KMS-11 (cell line): ENCODE measurements around the gene PEAR1.

Experiments
- H2AFZ ChIP-seq: fragments of 200-600 bp; sonication (generic); 2 replicates; pipeline ENCODE4 v1.6.1; 2016; ENCODE audit warnings: antibody characterized with exemption, mixed run types, low read depth
- H3K27ac ChIP-seq: fragments of 200-600 bp; sonication (generic); 2 replicates; pipeline ENCODE4 v1.6.1; 2016; ENCODE audit warnings: mild to moderate bottlenecking, mixed run types
- H3K27me3 ChIP-seq: fragments of 200-600 bp; sonication (generic); 2 replicates; pipeline ENCODE4 v1.6.1; 2017; ENCODE audit warnings: mild to moderate bottlenecking, low read depth, mixed run types, moderate library complexity; ENCODE audit not compliant: insufficient read depth
- H3K36me3 ChIP-seq: fragments of 200-600 bp; sonication (generic); 2 replicates; pipeline ENCODE4 v1.6.1; 2017; ENCODE audit warnings: mild to moderate bottlenecking, mixed run types; ENCODE audit not compliant: insufficient read depth
- H3K4me1 ChIP-seq: fragments of 200-600 bp; sonication (generic); 2 replicates; pipeline ENCODE4 v1.6.1; 2016; ENCODE audit warnings: mild to moderate bottlenecking, low read depth, mixed run types; ENCODE audit not compliant: poor library complexity, severe bottlenecking
- H3K4me2 ChIP-seq: fragments of 200-600 bp; sonication (generic); 2 replicates; pipeline ENCODE4 v1.7.0; 2016; ENCODE audit warnings: mild to moderate bottlenecking, mixed run types
- H3K4me3 ChIP-seq: fragments of 200-600 bp; sonication (generic); IDR thresholded peaks from 2 replicates; pipeline ENCODE4 v1.6.1; 2017; ENCODE audit warnings: low read depth, low read length, mixed read lengths; ENCODE audit not compliant: insufficient read depth
- H3K79me2 ChIP-seq: fragments of 200-600 bp; sonication (generic); 2 replicates; pipeline ENCODE4 v1.6.1; 2016; ENCODE audit warnings: low read depth, mixed run types; ENCODE audit not compliant: insufficient read depth
- H3K9ac ChIP-seq: fragments of 200-600 bp; sonication (generic); 2 replicates; pipeline ENCODE4 v1.6.1; 2016; ENCODE audit warnings: mild to moderate bottlenecking, mixed run types
- H4K20me1 ChIP-seq: fragments of 200-600 bp; sonication (generic); 2 replicates; pipeline ENCODE4 v1.6.1; 2016; ENCODE audit warnings: mild to moderate bottlenecking, mixed run types; ENCODE audit not compliant: insufficient read depth
- TF ChIP-seq, protein P1 (sequence below): fragments of 200-600 bp; sonication (generic); conservative IDR thresholded peaks from 2 replicates; pipeline ENCODE4 v1.6.1; 2017; ENCODE audit warnings: low read depth, mild to moderate bottlenecking, antibody characterized with exemption, low read length, moderate library complexity, mixed read lengths

PEAR1 gene

DNA sequence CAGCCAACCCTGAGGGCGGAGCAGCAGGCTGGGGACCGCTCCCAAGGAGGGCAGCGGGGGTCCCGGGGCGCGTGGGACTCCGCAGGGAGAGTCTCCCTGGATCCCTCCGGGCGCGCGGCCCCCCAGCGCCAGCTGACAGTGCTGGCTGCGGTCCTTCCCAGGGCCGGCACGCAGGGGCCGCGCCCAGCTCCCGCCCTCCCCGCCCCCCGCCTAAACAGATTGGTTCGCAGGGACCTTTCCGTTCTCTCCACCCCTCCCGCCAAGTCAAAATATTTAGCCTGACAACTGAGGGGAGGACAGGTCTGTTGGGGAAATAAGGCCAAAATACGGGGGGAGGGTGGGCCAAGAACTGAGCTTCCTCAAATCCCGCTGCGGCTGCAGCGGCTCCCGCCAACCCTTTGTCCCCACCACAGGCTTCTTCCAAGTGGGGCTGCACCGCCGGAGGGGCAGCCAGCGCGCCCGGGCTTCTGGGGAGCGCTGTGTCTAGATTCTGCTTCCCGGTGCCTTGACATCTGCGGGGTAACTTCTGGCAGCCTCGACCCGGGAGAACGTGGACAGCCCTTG is 34.5 kb upstream of the PEAR1 start, which contains the start of gene INSRR:
TSS of gene INSRR (minus strand) at position 159 of the 564 bp plus-strand sequence. CDS start 496 bp downstream, outside the sequence.
- Histone ChIP-seq H3K4me2 (peak within 1 kb of the TSS; percentile 95), H3K4me3 (peak within 1 kb of the TSS; percentile 100), H3K27ac (no peak within 1 kb of the TSS), H3K79me2 (no peaks in the 10 kb centered on the region), H2AFZ (peak within 1 kb of the TSS; percentile 96), H3K27me3 (peaks cover 88% of the 10 kb centered on the region), H3K36me3 (no peaks in the 10 kb centered on the region), H3K9ac (no peak within 1 kb of the TSS), H3K4me1 (peaks cover 33% of the 10 kb centered on the region), H4K20me1 (no peaks in the 10 kb centered on the region)
- TF ChIP-seq, protein P1, sequence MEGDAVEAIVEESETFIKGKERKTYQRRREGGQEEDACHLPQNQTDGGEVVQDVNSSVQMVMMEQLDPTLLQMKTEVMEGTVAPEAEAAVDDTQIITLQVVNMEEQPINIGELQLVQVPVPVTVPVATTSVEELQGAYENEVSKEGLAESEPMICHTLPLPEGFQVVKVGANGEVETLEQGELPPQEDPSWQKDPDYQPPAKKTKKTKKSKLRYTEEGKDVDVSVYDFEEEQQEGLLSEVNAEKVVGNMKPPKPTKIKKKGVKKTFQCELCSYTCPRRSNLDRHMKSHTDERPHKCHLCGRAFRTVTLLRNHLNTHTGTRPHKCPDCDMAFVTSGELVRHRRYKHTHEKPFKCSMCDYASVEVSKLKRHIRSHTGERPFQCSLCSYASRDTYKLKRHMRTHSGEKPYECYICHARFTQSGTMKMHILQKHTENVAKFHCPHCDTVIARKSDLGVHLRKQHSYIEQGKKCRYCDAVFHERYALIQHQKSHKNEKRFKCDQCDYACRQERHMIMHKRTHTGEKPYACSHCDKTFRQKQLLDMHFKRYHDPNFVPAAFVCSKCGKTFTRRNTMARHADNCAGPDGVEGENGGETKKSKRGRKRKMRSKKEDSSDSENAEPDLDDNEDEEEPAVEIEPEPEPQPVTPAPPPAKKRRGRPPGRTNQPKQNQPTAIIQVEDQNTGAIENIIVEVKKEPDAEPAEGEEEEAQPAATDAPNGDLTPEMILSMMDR = no peak

DNA sequence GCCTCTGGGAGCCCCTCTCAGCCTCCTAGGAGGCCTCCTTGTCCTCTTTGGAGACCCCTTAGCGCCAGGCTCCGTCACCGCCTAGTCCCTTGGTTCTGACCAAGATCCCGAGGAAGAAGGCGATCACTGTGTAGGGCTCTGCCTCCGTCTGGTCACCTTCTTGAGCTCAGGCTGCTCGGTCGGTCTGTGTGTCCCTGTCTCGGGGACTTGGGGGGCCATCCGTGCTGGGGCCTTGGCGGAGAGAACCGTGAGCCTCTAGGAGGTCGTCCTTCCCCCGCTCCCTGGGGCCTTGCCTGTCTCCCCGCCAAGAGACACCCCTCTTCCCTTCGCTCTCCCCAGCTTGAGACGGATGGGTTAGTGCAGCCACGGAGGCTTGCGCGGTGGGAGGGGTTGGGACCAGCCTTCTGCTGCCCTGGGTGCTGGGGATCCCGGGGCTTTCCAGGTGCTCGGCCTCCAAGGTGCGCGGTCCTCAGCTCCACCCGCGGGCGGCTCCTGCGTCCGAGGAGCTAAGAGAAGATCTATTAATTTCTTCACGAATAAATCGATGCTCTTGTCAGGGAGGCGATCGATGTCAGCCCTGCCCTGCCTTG is 33.9 kb upstream of the PEAR1 start:
- TF ChIP-seq, protein P1 = no peak
- H3K36me3 ChIP-seq = no peaks in the 10 kb centered on the region
- peak overlapping the region; percentile 100 for H3K4me3 ChIP-seq
- peaks cover 33% of the 10 kb centered on the region for H3K4me1 ChIP-seq
- no peak overlapping the region for H3K27ac ChIP-seq
- H3K27me3 ChIP-seq = peaks cover 85% of the 10 kb centered on the region
- H2AFZ ChIP-seq = peak overlapping the region; percentile 96
- H3K9ac ChIP-seq = no peak overlapping the region
- H4K20me1 ChIP-seq = no peaks in the 10 kb centered on the region
- H3K4me2 ChIP-seq = peak overlapping the region; percentile 95
- H3K79me2 ChIP-seq = no peaks in the 10 kb centered on the region

DNA sequence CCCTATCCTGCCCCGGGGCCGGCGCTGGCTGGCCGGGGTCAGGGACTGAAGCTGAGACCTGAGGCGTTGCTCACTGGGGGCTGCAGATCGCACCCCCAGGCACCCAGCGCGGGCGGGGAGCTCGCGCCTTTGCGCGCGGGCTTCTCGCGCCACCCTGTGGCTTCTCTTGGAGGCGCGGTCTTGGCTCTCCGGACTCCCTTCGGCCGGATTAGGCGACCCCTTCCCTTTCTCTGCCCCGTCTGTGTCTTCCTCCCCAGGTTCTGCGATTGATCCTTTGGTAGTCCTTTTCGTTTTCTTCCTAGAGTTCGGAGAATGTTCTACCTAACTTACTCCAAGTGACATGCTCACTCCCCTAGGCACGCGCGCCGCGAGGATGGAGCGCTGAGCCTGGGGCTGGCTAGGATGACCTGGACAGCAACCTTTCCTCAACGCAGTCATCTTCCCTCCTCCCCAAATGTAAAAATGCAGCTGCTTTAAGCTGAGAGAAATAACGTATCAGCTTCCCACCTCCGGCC is 33.3 kb upstream of the PEAR1 start:
- Histone ChIP-seq H3K9ac (no peak overlapping the region), H3K4me2 (peak overlapping the region; percentile 95), H2AFZ (peak overlapping the region; percentile 96), H4K20me1 (no peaks in the 10 kb centered on the region), H3K4me1 (peaks cover 33% of the 10 kb centered on the region), H3K36me3 (no peaks in the 10 kb centered on the region), H3K27ac (no peak overlapping the region), H3K4me3 (peak overlapping the region; percentile 100), H3K79me2 (no peaks in the 10 kb centered on the region), H3K27me3 (peaks cover 87% of the 10 kb centered on the region)
- TF ChIP-seq, protein P1 = peak; percentile 98

DNA sequence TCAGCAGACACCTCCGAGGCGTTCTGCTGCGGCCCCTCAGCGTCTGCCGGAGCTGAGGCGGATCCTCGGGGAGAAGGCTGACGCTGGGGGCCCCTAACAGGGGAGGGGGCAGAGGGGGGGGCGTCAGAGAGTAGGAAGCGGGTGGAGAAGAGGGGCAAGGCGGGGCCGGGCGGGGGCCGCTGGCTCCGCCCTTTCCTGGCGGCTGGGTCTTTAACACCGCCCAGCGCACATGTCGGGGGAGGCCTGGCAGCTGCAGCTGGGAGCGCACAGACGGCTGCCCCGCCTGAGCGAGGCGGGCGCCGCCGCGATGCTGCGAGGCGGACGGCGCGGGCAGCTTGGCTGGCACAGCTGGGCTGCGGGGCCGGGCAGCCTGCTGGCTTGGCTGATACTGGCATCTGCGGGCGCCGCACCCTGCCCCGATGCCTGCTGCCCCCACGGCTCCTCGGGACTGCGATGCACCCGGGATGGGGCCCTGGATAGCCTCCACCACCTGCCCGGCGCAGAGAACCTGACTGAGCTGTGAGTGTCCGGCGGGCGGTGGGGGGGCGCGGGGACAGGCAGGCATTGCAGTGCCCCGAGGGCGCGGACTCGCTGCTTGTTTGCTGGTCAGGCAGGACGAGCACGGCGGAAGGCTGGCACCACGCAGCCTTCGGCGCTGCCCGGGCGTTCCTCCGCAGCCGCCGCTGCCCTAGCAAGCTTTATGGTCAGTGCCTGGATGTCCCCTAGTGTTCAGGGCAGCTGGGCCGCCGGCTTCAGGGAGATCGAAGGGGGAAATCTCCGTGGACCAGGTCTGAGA is 32.7 kb upstream of the PEAR1 start, which contains the start of gene NTRK1:
TSS of gene NTRK1 (plus strand) at position 238 of the 796 bp plus-strand sequence. CDS start at position 308, 70 bp downstream.
- no peak within 1 kb of the TSS for H3K27ac ChIP-seq
- H2AFZ ChIP-seq = peak within 1 kb of the TSS; percentile 96
- H3K27me3 ChIP-seq = peaks cover 88% of the 10 kb centered on the region
- H3K36me3 ChIP-seq = no peaks in the 10 kb centered on the region
- peak within 1 kb of the TSS; percentile 100 for H3K4me3 ChIP-seq
- TF ChIP-seq, protein P1 = no peak
- H4K20me1 ChIP-seq = no peaks in the 10 kb centered on the region
- H3K4me2 ChIP-seq = peak within 1 kb of the TSS; percentile 95
- H3K79me2 ChIP-seq = no peaks in the 10 kb centered on the region
- no peak within 1 kb of the TSS for H3K9ac ChIP-seq
- H3K4me1 ChIP-seq = peaks cover 33% of the 10 kb centered on the region
